ENCODE data around the gene MTMR10.

GRCh38 chr15:30922480-30923311 lies 68.7 kb downstream of the MTMR10 start:
- TF ChIP-seq POLR2A (IDR thresholded peaks at IDR 0.05) (no peak), CTCF (IDR thresholded peaks at IDR 0.05) (no peak)

Data from heart left ventricle (tissue), 13 donors.